ENCODE results near the gene HFE.
"Not testable (repeated sequence)": the region's sequence is repeated elsewhere in the genome, so short reads cannot be mapped to it uniquely, and the experiment has no call there.

HFE gene

DNA sequence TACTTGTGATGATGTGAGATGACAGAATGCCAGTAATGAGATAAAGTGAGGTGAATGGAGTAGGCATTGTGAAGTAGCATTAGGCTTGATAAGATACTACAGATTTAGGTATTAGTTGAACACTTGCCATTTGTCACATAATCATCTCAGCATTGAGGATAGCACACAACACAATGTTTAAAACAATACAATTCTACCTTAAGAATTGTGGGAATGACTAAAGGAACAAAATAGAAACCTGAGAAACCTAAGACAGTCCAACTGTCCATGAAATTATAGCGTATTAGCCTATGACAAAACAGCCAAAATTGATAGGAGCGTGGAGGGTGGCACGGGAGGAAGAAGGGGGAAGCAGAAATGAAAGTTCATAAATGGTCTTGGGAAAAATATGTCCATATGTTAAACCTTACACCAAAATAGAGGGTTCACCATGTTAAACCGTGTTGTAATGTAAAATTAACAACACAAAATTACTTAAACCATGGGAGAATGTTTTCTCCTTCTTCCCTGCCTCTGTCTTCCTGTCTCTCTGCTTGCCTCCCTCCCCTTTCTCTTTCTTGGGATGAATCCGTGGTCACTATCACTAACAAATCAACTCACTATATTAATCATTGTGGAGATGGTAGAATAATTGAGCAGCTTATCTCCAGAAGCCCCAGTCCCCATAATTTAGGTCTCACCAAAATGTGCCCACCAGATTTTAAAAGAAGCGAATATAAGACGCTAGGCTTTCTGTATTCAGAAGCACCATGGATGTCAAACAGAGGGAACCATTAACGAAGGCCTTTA is 33.0 kb upstream of the HFE start:
- DNase-seq (ENCODE audit: low read depth in 1 of 2, low spot score in 1 of 2): peak in 1 of 2 experiments; percentile 25
- no peak for TF ChIP-seq JUND (IDR thresholded peaks at IDR 0.05; ENCODE audit: low read depth)
- in situ Hi-C loops (cut with HindIII; ENCODE audit: low pct_unique_long_range_greater_than_20kb, low sequenced_read_pairs): no loop called here

DNA sequence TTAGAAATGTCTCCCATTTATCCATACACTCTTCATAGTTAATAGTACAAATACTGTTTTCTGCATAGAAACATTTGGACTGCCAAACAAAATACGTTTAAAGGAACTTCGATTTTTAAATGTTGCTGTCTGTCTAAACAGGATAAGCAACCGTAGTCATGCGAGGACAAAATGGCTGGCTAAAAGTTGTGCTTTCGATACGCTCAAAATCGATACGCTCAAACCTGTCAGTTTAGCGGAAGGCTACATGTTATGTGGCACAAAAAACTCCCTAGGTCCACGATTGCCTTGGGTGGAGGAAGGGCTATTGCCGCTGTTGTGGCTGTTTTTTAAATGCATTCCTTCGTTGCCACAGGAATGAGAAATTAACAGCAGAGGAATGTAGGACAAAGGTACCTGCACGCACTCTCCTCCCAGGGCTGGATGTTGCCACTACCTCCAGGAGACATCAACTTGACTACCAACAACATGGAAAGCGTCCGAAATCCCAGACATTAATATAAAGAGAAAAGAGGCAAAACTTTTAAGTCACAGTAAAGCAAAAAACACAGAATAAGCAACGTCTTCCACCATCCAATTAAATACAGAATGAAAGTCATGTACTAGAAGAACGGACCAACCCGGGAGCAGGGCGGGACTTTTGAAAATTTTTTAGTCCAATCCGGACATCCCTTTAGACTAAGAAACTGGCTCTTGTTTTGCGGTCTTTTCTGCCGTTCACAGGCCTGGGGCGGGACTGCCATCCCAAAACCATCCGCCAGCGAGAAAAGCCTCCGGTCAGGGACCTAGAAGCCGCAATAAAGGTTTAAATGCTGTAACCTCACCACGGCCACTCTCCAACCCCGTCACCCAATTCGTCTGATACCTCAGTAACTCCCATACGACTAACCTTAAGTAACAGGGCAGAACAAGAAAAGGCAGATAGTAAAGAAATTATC is 32.2 kb upstream of the HFE start:
- 0 out of 2 replicates have a peak, but pooled peaks have one; percentile 20 for TF ChIP-seq JUND (IDR thresholded peaks at IDR 0.05; ENCODE audit: low read depth)
- in situ Hi-C loops (cut with HindIII; ENCODE audit: low pct_unique_long_range_greater_than_20kb, low sequenced_read_pairs): no loop called here
- peak; percentile 65 to 98 for DNase-seq (ENCODE audit: low read depth in 1 of 2, low spot score in 1 of 2)

DNA sequence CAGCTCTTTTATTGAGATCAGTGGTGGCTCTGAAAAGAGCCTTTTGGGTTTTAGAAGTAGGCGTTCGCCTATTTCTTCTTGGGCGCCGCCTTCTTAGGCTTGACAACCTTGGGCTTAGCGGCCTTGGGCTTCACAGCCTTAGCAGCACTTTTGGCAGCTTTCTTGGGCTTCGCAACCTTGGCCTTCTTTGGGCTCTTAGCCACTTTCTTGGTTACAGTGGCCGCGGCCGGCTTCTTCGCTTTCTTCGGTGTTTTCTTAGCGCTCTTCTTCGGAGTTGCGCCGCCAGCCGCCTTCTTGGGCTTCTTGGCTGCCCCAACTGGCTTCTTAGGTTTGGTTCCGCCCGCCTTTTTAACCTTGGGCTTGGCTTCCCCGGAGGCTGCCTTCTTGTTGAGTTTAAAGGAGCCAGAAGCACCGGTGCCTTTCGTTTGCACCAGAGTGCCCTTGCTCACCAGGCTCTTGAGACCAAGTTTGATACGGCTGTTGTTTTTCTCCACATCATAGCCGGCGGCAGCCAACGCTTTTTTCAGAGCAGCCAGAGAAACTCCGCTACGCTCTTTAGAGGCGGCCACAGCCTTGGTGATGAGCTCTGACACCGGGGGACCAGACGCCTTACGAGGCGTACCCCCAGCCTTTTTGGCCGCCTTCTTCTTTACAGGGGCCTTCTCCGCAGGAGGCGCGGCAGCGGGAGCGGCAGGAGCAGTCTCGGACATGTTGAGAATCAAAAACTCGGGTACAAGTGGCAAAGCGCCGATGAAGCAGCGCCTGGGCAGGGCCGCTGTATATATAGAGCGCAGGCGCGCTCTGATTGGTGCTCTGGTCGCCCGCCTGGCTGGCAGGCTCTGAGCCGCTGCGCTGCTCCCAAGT is 31.3 kb upstream of the HFE start:
- TF ChIP-seq JUND (IDR thresholded peaks at IDR 0.05; ENCODE audit: low read depth): no peak; the same call in 1 of the 2 replicates
- DNase-seq (ENCODE audit: low read depth in 1 of 2, low spot score in 1 of 2): peak; percentile 77 to 95
- in situ Hi-C loops (cut with HindIII; ENCODE audit: low pct_unique_long_range_greater_than_20kb, low sequenced_read_pairs): no loop called here

DNA sequence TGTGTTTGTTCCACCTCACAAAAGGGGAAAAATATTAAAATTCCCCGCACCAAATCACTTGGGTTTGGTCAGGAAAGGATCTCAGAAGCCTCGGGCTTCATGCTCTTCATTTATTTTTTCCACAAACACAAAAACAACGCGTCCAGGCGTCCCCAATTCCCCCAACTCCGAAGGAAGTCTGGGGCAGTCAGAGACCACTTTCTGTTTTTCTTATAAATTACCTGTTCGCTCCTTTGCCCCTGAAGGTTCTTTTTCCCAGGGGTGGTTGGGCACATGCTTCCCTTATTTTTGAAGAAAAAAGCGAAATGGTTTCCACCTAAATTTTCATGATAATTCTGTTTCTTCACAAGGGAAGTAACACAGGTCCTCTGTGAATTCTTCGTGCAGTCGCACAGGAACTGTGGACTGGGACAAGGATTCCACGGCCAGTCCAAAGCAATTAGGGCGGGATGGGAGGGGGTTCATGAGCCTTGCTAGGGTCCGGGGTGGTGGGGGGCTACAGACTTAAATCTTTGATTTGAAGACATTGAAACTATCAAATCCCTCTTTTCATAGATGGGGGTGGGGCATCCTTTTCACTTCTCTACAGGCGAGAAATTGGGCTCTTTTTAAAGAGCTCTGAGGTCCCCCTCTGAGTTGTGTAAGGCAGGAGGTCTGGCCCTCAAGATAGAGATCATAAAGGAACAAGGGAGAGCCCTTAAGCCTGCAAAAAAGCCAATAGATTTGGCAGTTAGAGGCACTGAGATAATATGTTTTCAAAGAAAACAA is 30.5 kb upstream of the HFE start:
- peak; percentile 23 to 62 for DNase-seq (ENCODE audit: low read depth in 1 of 2, low spot score in 1 of 2)
- in situ Hi-C loops (cut with HindIII; ENCODE audit: low pct_unique_long_range_greater_than_20kb, low sequenced_read_pairs): no loop called here
- no peak for TF ChIP-seq JUND (IDR thresholded peaks at IDR 0.05; ENCODE audit: low read depth)

DNA sequence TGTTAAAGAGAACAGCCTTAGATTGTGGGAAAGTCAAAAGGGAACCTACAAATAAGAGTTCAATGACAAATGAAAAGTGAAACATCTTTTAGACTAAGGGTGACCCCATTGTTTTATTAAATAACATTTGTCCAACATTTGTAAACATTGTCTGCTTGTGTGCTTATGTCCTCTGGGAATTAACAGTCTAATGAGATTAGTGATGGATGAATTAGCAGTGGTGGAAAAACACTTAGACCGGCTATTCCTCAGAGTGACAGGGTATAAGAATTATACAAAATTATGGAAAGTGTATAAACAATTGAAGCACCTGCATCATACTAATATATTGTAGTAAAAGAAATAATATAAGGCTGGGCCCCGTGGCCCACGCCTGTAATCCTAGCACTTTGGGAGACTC is 29.3 kb upstream of the HFE start:
- no peak for DNase-seq (ENCODE audit: low read depth in 1 of 2, low spot score in 1 of 2)
- no peak for TF ChIP-seq JUND (IDR thresholded peaks at IDR 0.05; ENCODE audit: low read depth)
- in situ Hi-C loops (cut with HindIII; ENCODE audit: low pct_unique_long_range_greater_than_20kb, low sequenced_read_pairs): no loop called here

DNA sequence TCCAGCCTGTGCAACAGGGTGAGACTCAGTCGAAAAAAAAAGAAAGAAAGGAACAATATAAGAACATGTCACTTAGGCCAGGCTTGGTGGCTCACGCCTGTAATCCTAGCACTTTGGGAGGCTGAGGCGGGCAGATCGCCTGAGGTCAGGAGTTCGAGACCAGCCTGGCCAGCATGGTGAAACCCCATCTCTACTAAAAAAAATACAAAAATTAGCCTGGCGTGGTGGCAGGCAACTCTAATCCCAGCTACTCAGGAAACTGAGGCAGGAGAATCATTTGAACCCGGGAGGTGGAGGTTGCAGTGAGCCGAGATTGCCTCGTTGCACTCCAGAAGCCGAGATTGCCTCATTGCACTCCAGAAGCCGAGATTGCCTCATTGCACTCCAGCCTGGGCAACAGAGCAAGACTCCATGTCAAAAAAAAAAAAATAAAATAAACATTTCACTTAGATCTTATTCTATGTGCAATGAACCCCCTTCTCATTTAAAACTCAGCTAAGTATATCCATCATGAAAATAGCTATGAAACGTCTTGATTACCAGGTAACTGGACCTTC is 28.7 kb upstream of the HFE start:
- in situ Hi-C loops (cut with HindIII; ENCODE audit: low pct_unique_long_range_greater_than_20kb, low sequenced_read_pairs); DNase-seq (ENCODE audit: low read depth in 1 of 2, low spot score in 1 of 2): not testable (repeated sequence)

DNA sequence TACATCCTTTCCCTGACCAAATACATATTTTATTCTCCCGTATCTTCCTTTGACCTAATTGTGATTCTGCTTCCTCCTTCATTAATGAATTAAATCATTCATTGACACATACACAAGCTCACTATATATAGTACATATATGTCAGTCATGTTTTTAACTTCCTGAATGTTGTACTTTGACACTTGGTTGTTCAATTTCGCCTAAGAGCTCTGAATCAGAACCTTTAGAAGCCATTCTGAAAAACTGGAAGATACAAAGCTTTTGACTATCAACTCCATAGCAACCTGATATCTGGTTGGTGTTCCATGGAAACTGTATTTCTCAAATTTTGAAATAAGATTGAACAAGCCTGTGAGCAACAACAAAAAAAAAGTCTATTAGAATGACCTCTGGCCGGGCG is 27.3 kb upstream of the HFE start:
- no peak for DNase-seq (ENCODE audit: low read depth in 1 of 2, low spot score in 1 of 2)
- TF ChIP-seq JUND (IDR thresholded peaks at IDR 0.05; ENCODE audit: low read depth): no peak
- in situ Hi-C loops (cut with HindIII; ENCODE audit: low pct_unique_long_range_greater_than_20kb, low sequenced_read_pairs): no loop called here

DNA sequence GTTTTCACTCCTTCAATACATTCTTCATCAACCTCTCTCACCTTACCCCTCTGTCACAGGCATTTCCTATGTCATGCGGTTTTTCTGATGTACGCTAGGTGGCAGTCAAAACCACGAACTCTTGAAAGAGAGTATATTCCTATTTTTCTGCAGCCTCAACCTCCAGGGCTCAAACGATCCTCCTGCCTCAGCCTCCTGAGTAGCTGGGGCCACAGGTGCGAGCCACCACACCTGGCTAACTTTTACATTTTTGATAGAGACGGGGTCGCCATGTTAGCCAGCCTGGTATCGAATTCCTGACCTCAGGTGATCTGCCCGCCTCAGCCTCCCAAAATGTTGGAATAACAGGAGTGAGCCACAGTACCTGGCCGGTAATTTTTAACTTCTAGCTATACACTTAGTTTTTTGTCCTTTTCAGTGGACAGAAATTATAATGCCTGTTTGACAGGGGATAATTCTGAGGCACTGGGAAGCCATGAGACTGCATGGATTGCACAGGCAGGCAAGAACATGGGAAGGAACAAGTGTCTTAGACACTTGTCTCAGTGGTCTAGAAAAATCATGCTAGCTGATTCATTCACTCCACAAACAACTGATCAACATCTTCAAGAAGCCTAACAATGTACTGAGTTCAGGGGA is 22.5 kb upstream of the HFE start:
- no peak for TF ChIP-seq JUND (IDR thresholded peaks at IDR 0.05; ENCODE audit: low read depth)
- in situ Hi-C loops (cut with HindIII; ENCODE audit: low pct_unique_long_range_greater_than_20kb, low sequenced_read_pairs): no loop called here
- DNase-seq (ENCODE audit: low read depth in 1 of 2, low spot score in 1 of 2): peak in 1 of 2 experiments; percentile 74

DNA sequence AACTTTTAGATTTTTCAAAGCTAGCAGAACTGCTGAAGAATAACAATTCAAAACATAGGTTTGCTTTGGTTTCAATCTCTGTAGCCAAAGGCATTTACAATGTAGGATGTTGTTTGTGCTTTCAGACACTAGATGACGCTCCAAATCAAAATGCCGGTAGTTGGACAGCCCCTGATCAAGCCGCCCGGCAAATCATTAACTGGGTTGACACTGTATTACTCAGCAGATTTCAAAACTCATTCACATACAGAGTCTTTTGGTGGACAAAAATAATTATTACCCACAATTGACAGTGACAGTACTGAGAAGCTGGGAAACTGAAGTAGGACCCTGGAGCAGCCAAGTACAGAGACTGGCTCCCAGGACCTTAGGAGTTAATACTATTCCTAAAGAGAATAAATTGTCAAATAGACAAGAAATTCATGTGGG is 21.3 kb upstream of the HFE start:
- DNase-seq (ENCODE audit: low read depth in 1 of 2, low spot score in 1 of 2): peak in 1 of 2 experiments; percentile 91
- in situ Hi-C loops (cut with HindIII; ENCODE audit: low pct_unique_long_range_greater_than_20kb, low sequenced_read_pairs): no loop called here

DNA sequence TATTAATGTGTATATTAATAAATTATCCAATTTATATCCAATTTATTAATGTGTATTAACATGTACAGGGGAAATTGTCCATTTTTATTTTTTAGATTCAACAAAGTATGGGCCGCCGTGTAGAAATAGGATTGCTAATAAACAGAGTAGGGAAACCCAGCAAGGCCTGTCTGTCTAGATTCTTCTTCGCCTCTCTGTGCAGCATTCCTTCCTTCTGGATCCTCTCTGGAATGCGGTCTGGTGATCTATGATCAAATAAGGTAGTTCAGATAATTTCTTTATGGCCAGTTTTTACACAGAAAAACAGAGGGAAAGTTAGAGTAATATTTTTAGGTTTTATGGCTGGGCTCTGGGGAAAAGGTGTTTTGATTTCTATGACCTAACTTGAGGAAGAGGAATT is 19.9 kb upstream of the HFE start:
- DNase-seq (ENCODE audit: low read depth in 1 of 2, low spot score in 1 of 2): peak in 1 of 2 experiments; percentile 86
- in situ Hi-C loops (cut with HindIII; ENCODE audit: low pct_unique_long_range_greater_than_20kb, low sequenced_read_pairs): no loop called here
- TF ChIP-seq JUND (IDR thresholded peaks at IDR 0.05; ENCODE audit: low read depth): no peak

More for the DNA sequence above, 21.3 kb upstream of the HFE start:
- no peak for TF ChIP-seq JUND (IDR thresholded peaks at IDR 0.05; ENCODE audit: low read depth)

DNA sequence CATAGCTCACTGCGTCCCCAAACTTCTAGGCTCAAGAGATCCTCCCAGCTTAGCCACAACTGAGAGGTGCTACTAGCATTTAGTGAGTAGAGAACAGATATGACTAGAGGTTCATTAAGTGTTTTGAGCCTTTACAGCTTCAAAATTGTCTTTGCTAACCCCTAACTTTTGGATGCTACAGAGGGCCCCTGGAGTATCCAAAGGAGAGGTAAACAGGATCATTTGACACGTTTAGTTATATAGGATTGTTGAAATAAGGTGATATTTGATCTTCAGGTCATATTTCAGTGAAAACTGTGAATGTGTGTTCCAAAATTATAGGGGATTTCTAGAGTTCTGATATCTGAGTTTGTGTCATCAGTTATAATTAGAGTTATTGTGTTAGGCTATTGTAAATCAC is 19.2 kb upstream of the HFE start:
- TF ChIP-seq JUND (IDR thresholded peaks at IDR 0.05; ENCODE audit: low read depth): no peak
- no peak for DNase-seq (ENCODE audit: low read depth in 1 of 2, low spot score in 1 of 2)
- in situ Hi-C loops (cut with HindIII; ENCODE audit: low pct_unique_long_range_greater_than_20kb, low sequenced_read_pairs): no loop called here
